ENCODE results near the gene CLEC12A.
"Not testable (repeated sequence)": the region's sequence is repeated elsewhere in the genome, so short reads cannot be mapped to it uniquely, and the experiment has no call there.

The CLEC12A gene

DNA sequence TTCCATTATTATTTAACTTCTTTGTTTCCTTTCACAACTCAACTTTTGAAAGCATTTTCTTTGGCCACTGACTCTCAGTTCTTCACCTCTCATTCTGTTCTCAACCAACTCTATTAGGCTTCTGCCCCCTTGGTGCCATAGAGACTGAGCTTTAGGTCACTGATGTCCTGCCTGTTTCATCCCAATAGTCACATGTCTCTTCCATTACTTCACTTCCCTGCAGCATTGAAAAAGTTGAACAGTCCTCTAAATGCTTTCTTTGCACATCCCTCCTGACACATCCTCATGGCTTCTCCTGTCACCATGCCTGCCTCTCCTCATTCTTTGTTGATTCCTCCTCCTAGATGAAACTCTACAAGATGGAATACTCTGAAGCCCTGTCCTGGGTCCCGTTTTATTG is 2.7 kb downstream of the CLEC12A start:
- no peak for DNase-seq (ENCODE audit: low read depth)

- DNase-seq (ENCODE audit: low read depth) = not testable (repeated sequence)
Observed at GRCh38 chr12:9974731-9975130, 3.5 kb downstream of the CLEC12A start.

DNA sequence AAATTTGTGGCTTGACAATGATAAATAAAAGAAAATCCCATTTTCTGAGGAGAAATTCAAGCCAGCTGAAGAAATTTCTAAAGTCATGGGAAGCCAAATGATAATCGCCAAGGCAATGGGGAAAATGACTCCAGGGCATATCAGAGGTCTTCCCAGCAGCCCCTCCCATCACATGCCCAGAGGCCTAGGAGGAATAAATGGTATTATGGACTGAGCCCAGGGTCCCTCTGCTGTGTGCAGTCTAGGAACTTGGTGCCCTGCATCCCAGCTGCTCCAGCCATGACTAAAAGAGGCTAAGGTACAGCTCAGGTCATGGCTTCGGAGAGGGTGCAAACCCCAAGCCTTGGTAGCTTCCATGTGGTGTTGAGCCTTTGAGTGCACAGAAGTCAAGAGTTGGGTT is 4.4 kb downstream of the CLEC12A start:
- DNase-seq (ENCODE audit: low read depth) = no peak

GRCh38 chr12:9976626-9977025 is 5.4 kb downstream of the CLEC12A start:
- DNase-seq (ENCODE audit: low read depth) = not testable (repeated sequence)

DNA sequence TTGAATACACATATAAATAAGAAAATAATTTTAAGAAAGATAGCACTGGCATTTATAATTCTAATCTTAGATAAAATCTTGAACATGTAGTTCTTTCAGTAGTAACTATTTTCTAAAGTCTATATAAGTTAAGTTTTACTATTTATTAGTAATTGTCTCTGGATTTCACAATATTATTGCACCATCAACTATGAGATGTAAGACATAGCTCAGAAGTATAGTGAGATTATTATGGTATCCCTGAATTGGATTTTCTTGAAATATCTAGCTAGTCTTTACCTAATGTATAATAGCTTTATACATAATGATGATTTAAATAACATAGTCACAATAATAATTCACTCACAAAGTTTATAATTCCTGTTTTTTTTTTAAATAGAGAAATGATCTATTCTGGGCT is 6.7 kb downstream of the CLEC12A start:
- DNase-seq (ENCODE audit: low read depth) = no peak

GRCh38 chr12:9980126-9980525 is 8.9 kb downstream of the CLEC12A start:
- DNase-seq (ENCODE audit: low read depth) = no peak

- no peak for DNase-seq (ENCODE audit: low read depth)
Observed at GRCh38 chr12:9991876-9992275, 20.7 kb downstream of the CLEC12A start.

DNA sequence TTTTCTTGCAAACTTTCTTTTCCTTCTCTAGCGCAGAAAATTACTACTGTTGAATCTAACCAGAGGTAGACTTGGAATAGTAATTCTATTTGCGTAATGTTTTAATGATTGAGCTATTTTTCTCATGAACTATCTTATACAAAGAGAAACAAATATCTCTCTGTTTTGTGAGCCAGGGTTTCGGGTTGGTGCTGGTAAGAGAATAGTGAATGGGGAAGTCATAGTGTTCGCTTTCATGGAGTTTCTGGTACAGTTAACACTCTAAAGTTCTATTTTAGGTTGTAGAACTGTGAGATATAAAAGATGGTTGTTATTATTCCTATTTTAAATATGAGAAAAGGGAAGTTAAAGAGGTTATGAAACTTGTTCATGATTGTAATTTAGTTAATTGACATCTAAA is 21.1 kb downstream of the CLEC12A start:
- DNase-seq (ENCODE audit: low read depth) = no peak

GRCh38 chr12:9999016-9999415 is 27.8 kb downstream of the CLEC12A start, which contains the start of gene CLEC1B:
Gene CLEC1B, minus strand, starts transcription at chr12:9999121. Its CDS starts 21 bp downstream, at chr12:9999100.
- no peak for DNase-seq (ENCODE audit: low read depth)

DNA sequence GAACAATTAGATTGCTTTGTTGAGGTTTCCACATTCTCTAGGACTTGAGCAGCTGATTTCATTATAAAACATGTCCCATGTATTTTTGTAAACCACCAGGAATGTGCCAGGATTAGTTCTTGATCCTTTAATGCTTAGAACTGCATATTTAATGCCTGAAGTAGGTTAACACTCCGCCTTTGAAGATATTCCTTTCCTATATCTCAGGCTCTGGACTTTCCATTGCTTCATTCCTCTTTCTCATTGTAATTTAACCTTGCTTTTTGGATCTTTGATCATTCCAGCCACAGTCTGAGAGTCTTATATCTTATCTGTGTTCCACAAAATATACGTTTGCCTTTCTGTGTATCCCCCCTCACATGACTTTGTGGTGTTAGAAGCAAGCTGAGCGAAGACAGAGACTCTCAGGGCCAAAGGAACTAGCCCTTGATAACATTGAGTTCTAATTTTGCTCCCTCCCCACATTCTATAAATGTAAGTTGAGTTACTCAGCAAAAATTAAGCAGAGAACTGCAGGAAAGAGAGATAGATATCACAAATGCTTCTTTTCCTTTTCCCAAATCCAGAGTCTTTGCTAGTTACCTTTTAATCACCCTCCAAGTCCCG is 30.1 kb downstream of the CLEC12A start:
- DNase-seq (ENCODE audit: low read depth) = no peak

DNA sequence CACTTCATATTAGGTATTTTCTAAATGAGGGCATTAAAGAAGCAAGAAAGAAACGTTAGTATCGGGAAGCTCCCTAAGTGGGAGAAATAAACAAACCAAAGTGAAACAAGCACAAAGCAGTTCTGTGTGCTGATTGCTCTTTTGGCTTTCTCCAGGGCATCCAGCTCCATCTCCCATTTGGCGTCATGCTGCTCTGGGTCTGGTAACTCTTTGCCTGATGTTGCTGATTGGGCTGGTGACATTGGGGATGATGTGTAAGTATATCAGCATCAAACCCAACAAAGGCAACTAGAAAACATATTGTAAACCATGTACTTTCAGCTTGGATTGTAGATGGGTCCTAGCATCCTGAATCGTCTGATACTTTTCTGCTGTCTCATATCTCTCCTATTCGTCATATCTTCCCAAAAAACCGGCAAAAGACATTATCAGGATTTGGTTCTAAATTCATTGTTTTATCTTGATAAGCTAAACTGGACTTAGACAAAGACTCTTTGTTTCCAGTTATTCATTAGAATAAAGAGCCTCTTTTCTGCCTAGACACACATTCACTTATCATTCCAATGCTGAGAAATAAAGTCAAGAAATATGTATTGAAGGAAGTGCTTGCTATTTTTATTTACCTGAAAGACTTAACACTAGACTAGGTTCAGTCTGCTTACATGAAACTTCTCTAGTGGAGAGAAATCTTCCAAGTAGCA is 41.6 kb downstream of the CLEC12A start:
- DNase-seq (ENCODE audit: low read depth) = no peak

GRCh38 chr12:10015450-10015849 is 44.2 kb downstream of the CLEC12A start:
- no peak for DNase-seq (ENCODE audit: low read depth)

GRCh38 chr12:10016881-10017280 is 45.7 kb downstream of the CLEC12A start:
- DNase-seq (ENCODE audit: low read depth) = no peak

- DNase-seq (ENCODE audit: low read depth) = no peak
Observed at GRCh38 chr12:10018386-10018785, 47.2 kb downstream of the CLEC12A start.

DNA sequence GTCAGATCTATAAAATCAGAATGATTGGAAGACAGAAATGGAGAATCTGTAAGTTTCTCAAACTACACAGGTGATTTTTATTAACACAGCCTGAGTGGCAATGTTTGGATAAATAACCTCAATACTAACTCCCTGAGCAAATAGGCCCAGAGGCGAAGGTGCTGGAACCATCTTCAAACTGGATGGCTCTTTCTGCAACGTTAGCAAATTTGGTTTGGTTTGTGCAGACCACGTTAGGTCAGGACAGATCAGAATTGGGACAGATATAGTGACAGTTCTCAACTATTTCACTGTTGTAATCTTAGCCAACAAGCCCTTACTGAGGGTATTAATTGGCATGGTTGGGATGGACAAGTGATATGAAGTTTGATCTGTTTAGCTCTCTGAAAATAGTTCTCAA is 50.1 kb downstream of the CLEC12A start:
- no peak for DNase-seq (ENCODE audit: low read depth)

- no peak for DNase-seq (ENCODE audit: low read depth)
Observed at GRCh38 chr12:10025236-10025635, 54.0 kb downstream of the CLEC12A start.

DNA sequence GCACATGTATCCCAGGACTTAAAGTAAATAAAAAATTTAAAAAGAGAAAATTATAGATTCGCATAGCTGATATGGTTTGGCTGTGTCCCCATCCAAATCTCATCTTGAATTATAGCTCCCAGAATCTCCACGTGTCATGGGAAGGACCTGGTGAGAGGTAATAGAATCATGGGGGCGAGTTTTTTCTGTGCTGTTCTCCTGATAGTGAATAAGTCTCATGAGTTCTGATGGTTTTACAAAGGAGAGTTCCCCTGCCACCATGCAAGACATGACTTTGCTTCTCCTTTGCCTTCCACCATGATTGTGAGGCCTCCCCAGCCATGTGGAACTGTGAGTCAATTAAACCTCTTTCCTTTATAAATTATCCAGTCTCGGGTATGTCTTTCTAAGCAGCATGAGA is 55.5 kb downstream of the CLEC12A start:
- not testable (repeated sequence) for DNase-seq (ENCODE audit: low read depth)

GRCh38 chr12:10027311-10027710 is 56.1 kb downstream of the CLEC12A start:
- no peak for DNase-seq (ENCODE audit: low read depth)

GRCh38 chr12:10027721-10028120 is 56.5 kb downstream of the CLEC12A start:
- DNase-seq (ENCODE audit: low read depth) = no peak

DNA sequence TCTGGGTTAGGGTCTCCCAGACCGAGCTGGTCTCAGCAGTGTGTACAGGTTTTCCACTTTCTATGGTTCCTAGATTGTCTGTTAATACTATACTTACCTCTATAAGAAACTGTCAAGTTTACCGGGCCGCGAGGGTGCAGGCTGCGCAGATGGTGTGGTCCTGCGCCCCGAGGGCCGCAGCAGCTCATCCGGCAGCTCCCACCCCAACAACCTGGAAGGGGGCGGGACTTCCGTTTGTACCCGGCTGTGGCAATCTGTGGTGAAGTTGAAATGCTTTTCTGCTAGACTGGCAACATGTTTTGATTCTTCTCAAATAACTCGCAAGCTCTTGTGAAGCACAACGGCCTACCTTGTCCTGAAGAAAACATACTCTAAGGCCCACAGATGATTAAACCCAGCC is 59.2 kb downstream of the CLEC12A start, which contains the start of gene CLEC9A:
Gene CLEC9A (plus strand): TSS at position 237 of the 400 bp plus-strand sequence. CDS start 22,006 bp downstream, outside the sequence.
- DNase-seq (ENCODE audit: low read depth) = no peak

- no peak for DNase-seq (ENCODE audit: low read depth)
Observed at GRCh38 chr12:10031321-10031720, 60.1 kb downstream of the CLEC12A start.

GRCh38 chr12:10031771-10032175 is 60.6 kb downstream of the CLEC12A start:
- no peak for DNase-seq (ENCODE audit: low read depth)

- no peak for DNase-seq (ENCODE audit: low read depth)
Observed at GRCh38 chr12:10033783-10034545, 62.8 kb downstream of the CLEC12A start.
